ENCODE measurements around the gene ITFG2.
A peak's percentile ranks its signal among the peaks of the same experiment; 100 is the strongest.
"Not testable (repeated sequence)": the region's sequence is repeated elsewhere in the genome, so short reads cannot be mapped to it uniquely, and the experiment has no call there.

Gene ITFG2

DNA sequence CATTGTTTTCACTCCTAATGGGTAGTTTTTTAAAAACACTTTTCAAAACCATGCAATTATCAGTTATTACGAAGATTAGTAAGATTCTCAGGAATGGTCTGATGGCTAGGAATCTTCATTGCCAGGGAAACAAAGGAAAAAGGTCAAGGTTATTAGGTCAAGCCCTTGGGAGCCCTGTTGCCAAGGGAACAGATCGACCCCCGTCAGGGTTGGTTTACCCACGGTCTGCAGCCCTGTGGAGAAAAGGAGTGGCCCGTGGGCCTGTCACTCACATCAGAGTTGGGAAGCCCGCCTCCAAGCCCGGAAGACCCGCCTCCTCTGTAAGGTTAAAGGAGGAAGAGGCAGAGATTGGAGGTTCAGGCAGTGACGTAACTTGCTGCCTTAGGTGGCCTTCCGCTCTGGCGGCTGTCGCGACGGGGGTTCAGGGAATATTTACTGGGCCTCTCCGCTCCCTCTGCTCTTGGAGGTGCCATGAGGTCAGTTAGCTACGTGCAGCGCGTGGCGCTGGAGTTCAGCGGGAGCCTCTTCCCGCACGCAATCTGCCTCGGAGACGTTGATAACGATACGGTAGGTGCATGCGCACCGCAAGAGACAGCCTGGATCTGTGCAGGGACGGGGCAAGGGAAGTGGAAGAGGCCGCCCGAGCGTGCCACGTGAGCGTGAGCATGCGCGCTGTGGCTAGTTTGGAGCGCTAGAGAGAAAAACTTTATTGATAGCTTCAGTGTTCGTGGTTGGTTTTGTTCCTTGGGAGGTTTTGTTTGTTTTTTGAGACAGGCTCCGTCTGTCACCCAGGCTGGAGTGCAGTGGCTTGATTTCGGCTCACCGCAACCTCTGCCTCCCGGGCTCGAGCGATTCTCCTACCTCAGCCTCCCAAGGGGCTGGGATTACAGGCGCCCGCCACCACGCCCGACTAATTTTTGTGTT lies at the start of gene ITFG2:
Gene ITFG2, plus strand, starts transcription at position 379 of the 924 bp plus-strand sequence. Its CDS starts 93 bp downstream, at position 472.
- peak; percentile 97 for DNase-seq

DNA sequence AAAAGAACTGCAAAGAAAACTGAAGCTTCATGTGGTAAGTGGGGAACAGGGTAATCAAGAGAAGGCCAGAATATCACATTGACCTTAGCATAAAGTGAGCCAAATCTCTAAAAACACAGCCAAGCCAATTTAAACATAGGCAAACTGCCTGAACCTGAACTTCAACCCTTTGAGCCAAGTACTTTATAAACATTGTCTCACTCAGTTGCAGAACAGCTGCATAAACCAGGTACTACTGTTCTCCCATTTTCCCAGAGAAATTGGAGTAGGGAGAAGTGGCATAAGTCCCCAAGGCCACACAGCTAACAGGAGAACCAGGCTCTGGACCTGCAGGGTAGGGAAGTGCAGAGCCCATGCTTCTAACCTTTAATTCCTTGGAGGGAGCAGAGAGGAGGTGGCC lies 48.1 kb upstream of the ITFG2 start:
- no peak for DNase-seq

DNA sequence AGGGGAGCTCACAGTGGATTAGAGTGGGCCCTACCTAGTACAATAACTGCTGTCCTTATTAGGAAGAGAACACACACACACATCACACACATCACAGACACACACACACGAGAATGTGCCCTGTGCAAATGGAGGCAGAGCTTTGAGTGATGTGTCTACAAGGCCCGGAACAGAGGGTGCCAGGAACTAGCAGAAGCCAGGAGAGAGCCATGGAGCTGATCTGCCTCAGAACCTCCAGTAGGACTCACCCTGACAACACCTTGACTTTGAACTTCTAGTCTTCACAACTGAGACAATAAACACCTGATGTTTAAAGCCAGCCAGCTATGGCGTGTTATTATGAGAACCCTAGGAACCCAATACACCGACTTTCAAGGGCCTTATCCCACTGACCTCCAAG lies 47.4 kb upstream of the ITFG2 start:
- no peak for DNase-seq

DNA sequence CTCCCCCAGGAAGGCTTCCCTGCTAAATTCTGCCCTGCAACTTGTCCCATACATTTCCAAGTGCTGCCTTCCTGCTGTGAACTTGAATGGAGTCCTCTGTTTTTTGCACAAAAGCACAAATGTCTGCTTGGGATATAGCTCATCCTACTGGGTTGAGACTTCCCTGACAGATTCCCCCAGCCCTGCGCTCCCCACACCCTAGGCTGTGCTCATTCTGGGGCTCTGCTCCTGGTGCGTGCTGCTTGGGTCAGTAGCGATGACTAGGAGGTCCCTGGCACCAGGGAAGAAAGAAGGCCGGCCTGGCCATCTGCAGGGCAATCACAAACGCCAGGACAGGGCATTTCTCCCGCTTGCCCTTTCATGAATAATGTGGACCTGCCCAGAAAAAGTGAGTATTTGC lies 46.9 kb upstream of the ITFG2 start:
- DNase-seq: no peak

DNA sequence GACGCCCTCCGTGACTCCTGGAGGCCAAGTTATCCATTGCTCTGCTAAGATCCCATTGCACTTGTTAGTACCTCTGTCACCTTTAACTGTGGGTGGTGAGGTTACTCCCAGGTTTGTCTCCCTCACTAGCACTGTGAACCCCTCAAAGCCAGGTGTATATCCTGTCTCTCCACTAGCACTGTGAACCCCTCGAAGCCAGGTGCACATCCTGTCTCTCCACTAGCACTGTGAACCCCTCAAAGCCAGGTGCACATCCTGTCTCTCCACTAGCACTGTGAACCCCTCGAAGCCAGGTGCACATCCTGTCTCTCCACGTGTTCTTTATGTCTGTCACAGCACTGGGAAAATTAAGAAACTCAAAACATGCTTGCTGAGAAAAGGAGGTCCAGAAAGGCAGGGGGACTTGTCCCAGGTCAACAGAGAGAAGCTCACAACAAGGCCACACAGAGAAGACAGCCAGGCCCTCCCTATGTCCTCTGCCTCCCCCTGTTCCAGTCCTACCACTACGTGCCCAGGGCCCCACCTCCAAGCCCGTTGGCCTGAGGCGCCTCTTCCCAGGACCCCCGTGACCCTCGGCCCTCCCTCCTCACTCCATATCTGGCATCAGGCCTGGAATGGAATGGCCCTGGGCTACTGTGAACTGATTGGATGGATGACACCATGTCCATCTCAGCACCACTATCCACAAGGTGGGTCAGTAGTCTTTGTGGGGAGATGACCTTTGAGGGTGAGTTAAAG lies 44.1 kb upstream of the ITFG2 start:
- no peak for DNase-seq

DNA sequence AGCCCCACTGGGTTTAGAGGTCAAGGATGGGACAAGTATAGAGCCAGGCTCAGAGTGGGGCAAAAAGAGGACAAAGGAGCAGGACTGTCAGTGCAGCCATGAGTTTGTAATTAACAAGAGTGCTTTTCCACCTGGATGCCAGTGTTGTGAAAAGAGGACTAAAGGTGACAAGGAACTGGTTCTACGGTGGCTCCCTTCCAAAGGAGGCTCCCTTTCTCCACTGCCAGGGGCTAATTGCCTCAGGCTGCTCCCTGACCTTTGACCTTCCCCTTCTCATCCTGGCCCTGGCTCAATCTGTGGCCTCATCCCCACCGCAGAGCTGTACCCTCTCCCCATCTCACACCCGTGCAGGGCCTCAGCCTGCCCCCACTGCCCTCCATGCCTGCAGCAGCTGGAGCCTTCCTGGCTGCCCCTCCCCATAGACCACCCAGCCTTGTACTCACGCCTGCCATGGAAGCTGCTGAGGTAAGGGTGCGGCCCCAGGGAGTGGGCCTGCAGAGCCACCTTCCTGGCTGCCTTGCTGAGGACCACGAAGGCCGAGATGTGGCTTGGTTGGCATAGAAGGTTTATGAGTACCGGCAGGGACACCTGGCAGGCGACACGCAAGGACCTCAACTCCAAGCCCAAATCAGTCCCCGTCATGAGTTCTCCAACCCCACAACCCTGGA lies 42.5 kb upstream of the ITFG2 start:
- DNase-seq: no peak

DNA sequence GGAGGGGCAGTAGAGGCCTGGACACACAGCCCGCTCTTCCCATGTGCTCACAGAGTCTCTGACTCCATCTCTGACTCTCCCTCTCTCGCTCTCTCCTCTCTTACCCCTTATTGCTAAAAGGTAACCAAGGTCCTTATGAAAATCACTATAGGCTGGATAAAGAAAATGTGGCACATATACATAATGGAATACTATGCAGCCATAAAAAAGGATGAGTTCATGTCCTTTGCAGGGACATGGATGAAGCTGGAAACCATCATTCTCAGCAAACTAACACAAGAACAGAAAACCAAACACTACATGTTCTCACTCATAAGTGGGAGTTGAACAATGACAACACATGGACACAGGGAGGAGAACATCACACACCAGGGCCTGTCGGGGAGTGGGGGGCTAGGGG lies 41.9 kb upstream of the ITFG2 start:
- not testable (repeated sequence) for DNase-seq

DNA sequence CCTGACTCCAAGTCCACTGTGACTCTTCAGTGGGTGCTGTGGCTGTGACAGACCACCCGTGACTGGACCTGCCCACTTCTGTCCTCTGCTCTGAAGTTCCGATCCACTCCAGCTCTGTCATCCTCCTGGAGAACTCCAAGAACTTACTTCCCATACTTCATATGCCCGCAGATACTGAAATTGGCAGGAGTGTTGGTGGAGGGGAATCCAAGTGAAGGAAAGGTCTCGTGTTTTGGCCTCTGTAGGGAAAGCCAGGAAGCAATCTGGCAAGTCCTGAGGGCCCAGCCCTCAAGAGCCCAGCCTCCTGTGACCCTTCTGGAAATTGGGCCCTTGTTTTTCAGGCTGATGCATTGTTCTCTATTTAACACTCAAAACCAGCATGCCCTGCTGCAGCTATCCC lies 40.1 kb upstream of the ITFG2 start:
- DNase-seq: no peak

DNA sequence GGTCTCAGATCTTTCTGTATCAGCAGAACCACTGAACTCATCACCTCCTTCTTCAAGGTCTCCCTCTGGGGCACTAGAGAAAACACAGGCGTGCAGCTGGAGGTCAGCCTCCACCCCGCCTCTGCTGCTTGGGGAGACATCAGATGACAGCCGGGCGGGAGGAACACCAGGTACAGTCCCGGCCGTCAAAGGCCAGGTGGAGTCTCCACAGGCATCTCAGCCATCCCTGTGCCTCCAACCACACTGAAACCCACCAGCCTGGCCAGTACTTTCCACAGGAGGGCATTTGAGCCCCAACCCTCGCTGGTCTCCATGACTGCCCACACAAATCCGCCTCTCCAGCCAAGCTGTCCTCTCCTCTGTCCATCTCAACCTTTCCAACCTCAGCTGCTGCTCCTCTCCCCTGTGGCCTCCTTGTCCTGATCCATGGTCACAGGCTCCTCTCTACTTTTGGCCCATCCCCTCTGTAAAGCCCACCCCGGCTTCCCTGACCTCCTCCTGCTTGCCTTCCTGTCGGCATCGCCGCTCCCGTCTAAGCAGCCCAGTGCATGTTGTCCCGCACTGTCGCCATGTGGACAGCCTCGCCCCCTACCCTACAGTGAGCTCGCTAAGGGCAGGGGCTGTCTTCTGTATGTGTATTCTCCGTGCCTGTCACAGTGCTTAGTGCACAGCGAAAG lies 39.1 kb upstream of the ITFG2 start:
- no peak for DNase-seq

DNA sequence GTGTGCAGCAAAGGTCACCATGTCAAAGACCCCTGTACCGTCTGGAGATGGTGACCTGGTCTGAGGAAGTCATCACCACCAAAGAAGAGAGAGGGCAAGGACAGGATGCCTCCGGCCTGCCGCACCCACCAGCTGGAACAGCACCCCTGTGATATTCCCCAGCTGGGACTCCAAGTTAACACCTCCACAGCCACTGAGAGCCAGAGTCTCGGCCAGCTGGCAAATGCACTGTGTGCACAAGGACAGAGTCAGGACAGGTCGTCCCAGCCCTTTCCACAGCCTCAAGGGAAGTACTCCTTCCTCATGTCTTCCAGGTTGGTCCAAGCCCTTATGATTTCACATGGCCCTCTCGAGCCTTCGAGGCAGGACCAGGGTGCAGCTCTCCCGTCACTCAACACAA lies 37.0 kb upstream of the ITFG2 start:
- DNase-seq: no peak

DNA sequence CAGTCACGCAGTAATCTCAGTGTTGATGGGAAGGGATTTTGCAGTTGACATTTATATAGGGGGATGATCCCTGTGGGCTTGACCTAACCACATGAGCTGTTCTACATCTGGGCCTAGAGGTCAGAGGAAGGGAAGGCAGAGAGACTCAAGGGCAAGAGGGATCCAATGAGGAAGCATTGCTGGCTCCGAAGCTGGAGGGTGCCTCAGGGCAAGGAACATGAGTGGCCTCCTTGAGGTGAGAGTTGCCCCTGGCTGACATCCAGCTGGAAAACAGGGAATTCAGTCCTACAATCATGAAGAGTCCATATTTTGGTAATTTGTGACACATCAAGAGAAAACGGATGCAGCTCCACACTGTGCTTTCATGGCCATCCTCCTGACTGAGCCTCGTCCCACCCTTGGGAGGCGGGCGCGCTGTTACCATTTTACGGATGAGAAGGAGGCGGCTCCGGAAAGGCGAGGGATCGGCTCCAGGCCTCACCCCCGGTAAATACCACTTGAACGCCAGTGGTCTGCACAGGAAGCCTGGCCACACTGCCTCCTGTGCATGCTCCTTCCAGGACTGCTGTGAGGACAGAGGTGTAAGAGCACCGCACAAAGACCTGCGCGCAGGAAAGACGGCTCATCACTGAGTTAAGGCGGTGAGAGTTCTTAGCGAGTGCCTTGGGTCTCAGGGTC lies 36.2 kb upstream of the ITFG2 start:
- DNase-seq: no peak

DNA sequence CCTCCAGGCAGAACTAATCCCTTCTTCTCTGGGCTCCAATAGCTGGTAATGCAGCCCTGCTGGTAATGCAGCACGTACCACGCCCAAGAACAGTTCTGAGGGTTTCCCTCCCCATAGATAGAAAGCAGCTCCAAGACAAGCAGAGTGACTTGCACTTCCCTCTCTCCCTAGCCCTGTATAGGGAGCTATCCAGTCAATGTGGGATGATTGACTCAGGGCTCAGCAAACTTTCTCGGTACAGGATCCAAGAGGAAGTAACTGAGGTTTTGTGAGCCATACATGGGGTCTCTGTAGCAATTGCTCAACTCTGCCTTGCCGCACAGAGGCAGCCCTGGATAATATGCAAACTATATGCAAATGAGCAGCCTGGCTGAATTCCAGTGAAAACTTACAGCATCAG lies 33.2 kb upstream of the ITFG2 start:
- DNase-seq: no peak

DNA sequence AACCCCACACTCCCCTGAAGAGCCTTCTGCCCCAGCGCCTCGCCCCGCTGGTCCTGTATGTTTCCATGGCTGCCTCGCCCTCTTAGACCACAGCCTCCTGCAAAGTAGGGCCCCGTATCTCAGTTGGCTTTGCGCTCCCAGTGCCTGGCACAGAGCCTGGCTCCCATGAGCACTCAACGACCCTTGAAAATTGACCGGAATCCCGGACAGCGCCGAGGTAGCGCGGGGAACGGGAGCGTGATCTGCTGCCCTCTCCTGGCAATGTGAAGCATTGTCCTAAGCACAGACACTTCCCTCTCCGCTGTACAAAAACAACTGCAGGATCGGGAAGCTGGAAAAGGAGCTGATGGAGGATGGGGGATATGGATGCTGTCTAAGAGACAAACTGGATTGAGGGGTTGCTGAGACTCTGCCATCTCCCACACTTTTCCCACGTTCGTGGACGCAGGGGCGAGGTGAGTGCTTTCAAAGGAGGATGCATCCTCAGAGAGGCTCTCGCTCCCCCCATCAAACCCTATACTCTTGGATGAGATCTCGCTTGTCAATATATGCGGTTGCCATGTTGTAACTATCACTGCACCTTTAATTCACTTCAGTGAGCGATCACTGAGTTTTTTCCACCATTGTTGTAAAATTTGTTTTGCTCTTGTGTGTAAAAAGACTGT lies 28.4 kb upstream of the ITFG2 start:
- DNase-seq: peak; percentile 30 to 55

DNA sequence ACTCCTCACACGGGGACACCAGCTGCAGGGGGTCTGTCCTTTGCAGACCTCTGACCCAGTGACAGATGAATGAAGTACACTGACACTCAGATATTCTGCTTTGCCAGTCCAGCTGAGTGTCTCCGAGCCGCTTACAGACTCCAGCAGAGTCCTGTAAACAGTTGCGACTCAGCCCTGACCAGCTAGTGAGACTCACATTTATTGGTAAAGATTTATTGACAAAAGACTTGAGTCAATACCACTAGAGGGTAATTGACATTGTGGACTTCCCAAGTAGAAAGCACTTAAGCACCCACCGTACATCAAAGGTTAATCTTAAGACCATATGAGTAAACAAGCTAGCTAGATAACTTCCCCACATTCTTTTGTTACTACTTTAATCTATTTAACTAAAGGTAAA lies 27.5 kb upstream of the ITFG2 start:
- no peak for DNase-seq

DNA sequence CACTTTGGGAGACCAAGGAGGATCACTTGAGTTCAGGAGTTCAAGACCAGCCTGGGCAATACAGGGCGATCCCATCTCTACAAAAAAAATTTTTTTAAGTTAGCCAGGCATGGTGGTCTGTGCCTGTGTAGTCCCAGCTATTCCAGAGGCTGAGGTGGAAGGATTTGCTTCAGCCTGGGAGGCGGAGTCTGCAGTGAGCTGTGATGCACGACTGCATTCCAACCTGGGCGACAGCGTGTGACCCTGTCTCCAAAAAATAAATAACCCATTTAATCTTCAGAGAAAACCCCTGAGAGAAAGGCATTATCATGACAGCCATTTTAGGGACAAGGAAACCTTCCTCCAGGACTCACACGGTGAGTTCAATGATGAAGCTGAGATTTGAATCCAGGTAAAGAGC lies 21.4 kb upstream of the ITFG2 start:
- DNase-seq: no peak

DNA sequence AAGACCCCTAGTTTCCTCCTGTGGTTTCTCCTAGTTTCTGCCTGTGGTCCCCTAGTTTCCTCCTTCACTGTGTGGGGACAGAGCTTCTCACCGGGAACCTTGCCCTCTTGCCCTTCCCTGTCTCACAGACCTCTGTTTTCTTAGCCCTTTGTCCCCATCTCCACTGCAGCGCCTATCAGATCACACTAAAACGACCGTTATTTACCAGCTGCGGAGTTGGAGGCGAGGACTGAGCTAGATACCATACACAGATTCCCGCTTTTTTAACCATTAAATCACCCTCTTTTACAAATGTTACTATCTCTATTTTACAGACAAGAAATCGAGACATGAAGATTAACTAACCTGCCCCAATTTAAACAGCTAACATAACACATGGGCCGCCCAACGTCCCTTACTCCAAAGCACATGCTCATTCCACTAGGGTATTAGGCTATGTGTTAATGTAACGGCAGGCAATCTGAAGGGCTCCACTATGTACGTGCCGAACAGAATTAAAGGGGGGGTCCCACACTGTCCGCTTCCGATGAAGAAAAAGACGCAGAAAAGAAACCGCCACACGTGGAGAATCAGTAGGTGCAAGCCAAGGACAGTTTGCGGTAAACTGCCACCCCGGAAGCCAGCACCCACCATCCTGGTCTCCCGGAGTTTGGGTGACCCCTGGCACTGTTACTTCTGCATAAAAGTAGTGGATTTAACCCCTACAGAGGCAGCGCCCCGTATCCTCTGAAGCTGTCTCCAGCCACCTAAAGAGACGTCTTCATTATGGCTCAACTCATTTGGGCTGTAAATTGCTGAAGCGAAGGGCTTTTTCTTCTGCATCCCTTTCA lies 19.6 kb upstream of the ITFG2 start:
- no peak for DNase-seq

DNA sequence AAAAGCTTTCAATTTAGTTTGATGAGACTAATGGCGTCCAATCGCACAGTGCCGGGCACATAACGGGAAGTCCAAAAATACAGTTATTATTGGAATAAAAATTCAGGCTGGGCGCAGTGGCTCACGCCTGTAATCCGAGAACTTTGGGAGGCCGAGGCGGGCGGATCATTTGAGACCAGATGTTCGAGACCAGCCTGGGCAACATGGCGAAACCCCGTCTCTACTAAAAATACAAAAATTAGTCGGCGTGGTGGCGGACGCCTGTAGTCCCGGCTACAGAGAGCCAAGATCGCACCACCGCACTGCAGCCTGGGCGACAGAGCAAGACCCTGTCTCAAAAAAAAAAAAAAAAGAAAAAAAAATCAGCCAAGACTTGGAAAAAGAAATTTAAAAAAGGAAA lies 18.9 kb upstream of the ITFG2 start:
- DNase-seq: no peak

DNA sequence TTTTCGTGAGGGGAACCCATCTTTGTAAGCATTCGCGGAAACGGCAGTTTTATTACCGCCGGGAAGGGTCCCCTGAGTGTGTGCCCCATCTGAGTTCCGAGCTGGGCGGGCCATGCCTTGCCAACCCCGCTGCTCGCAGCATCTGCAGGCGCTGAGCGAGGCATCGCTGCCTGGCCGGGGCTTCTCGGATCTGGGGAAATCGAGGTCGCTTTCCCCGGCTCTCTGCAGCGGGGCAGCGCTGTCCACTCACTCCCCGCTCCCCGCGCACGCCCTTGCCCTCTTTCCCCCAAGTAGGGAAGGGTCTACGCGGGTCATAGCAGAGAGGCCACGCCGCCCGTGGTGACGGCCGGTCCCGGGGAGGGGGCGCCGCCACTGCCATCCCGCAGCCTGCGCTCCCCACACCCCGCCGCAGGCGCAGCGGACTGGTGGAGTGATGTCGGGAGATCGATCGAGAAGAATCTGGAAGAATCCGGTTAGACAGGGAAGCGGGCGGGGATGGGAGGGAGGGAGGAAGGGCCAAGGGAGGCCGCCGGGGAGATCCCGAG lies 18.2 kb upstream of the ITFG2 start:
- DNase-seq: no peak

DNA sequence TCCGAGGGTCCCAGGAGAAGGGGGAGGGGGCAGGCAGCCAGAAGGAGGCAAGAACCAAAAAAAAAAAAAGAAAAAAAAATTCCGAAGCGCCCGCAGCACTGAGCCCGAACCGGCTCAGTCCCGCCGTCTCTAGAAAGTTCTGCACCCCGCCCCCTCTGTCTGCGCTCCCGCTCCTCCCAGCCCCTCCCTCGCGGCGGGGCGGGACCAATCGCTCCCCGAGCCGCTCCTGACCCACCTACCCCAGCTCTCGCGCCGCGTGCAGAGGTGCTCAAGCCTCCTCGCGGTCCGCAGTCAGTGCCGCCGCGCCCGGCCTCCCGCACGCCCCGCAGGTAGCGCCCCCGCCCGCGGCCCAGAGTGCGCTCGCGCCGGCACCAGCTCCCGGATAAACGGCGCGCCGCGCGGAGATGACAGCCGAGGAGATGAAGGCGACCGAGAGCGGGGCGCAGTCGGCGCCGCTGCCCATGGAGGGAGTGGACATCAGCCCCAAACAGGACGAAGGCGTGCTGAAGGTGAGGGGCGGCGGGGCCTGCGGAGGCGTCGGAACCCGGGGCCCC lies 17.7 kb upstream of the ITFG2 start, which contains the start of gene FKBP4:
Gene FKBP4, plus strand, starts transcription at position 235 of the 554 bp plus-strand sequence. Its CDS starts 170 bp downstream, at position 405.
- peak; percentile 89 to 92 for DNase-seq

Measured in CD4-positive, alpha-beta T cell treated with Interferon alpha-2 for 1 hour (primary cell).